Measurements from ENCODE around the gene ESYT3.

DNA sequence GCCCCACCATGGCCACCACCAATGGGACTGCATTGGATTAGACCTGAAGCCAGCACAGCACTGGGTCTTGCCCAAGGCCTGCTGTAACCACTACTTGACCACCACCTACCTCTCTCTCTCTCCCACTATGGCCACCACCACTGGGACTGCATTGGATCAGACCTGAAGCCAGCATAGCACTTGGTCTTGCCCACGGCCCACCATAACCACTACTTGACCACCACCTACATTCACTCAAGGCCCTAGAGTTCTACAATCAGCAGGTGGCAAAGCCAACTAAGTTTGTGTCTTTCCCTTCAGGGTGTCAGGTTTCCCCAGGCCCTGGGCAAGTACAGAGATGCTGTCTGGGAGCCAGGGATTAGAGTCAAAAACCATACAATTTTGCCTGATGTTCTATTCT, 57.6 kb downstream of the ESYT3 start:
- TF ChIP-seq, protein P1, sequence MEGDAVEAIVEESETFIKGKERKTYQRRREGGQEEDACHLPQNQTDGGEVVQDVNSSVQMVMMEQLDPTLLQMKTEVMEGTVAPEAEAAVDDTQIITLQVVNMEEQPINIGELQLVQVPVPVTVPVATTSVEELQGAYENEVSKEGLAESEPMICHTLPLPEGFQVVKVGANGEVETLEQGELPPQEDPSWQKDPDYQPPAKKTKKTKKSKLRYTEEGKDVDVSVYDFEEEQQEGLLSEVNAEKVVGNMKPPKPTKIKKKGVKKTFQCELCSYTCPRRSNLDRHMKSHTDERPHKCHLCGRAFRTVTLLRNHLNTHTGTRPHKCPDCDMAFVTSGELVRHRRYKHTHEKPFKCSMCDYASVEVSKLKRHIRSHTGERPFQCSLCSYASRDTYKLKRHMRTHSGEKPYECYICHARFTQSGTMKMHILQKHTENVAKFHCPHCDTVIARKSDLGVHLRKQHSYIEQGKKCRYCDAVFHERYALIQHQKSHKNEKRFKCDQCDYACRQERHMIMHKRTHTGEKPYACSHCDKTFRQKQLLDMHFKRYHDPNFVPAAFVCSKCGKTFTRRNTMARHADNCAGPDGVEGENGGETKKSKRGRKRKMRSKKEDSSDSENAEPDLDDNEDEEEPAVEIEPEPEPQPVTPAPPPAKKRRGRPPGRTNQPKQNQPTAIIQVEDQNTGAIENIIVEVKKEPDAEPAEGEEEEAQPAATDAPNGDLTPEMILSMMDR (conservative IDR thresholded peaks at IDR 0.05): no peak
- no peak for TF ChIP-seq EZH2 (IDR thresholded peaks at IDR 0.05; ENCODE audit: low read depth)

Data from PC-9 (cell line).